Transverse colon (tissue), 4 donors: ENCODE measurements around the gene AKR7A2. TPM values are rescaled to one million over a fixed set of nuclear protein-coding genes. Genes with fewer than 3 reads are reported as not detected.
"Not testable (repeated sequence)": the region's sequence is repeated elsewhere in the genome, so short reads cannot be mapped to it uniquely, and the experiment has no call there.

Source experiments
- DNase-seq: peaks from one replicate; pipeline ENCODE4 v3.0.0-alpha.2; 2019
- H3K27ac ChIP-seq, 4 donors: fragments of 200-600 bp; sonication (generic); 2 replicates each; pipeline ENCODE4 v1.5.1; 2016 to 2018; ENCODE audit warnings: inconsistent platforms in 4 of 4
- H3K27me3 ChIP-seq: fragments of 200-600 bp; sonication (generic); 2 replicates; pipeline ENCODE4 v1.5.1; 2017; ENCODE audit warnings: inconsistent platforms
- H3K36me3 ChIP-seq, 4 donors: fragments of 200-600 bp; sonication (generic); 2 replicates each; pipeline ENCODE4 v1.5.1; 2017 to 2019; ENCODE audit warnings: inconsistent platforms in 4 of 4
- H3K4me1 ChIP-seq, 4 donors: fragments of 200-600 bp; sonication (generic); 2 replicates each; pipeline ENCODE4 v1.5.1; 2017 to 2020; ENCODE audit warnings: inconsistent platforms in 4 of 4
- H3K4me3 ChIP-seq, 4 donors: fragments of 200-600 bp; sonication (generic); 1 replicate in 1 of 4; 2 replicates in 3 of 4; pipeline versions ENCODE4 v1.5.1 to v1.6.1; 2017 to 2019; ENCODE audit warnings: inconsistent platforms in 4 of 4
- H3K9me3 ChIP-seq, 2 donors: fragments of 200-600 bp; sonication (generic); 2 replicates each; pipeline ENCODE4 v1.5.1; 2017 to 2019; ENCODE audit warnings: inconsistent platforms in 2 of 2
- CTCF ChIP-seq, 5 experiments: fragments of 200-600 bp in 3 of 5; fragments of 450-650 bp in 2 of 5; sonication (generic) in 3 of 5; IDR thresholded peaks; 1 replicate in 2 of 5; 2 replicates in 3 of 5; pipeline ENCODE4 v1.5.1; 2016 to 2017; ENCODE audit warnings: antibody characterized with exemption in 5 of 5, inconsistent platforms in 3 of 5, mild to moderate bottlenecking in 2 of 5, moderate library complexity in 1 of 5
- EP300 ChIP-seq: sonication (generic); formaldehyde crosslinking; IDR thresholded peaks from one replicate; pipeline ENCODE4 v1.6.1; 2017; ENCODE audit warnings: antibody characterized with exemption, low read depth
- POLR2A ChIP-seq: fragments of 450-650 bp; IDR thresholded peaks from one replicate; pipeline ENCODE4 v1.6.1; 2016; ENCODE audit warnings: antibody characterized with exemption, mild to moderate bottlenecking, moderate library complexity
- POLR2AphosphoS5 ChIP-seq, 3 donors: sonication (generic); formaldehyde crosslinking; IDR thresholded peaks; one replicate each; pipeline ENCODE4 v1.6.1; 2016; ENCODE audit warnings: antibody characterized with exemption in 3 of 3
- WGBS, 2 donors: methylation state at CpG; one replicate each; pipeline ENCODE4 v1.1.5; 2018; ENCODE audit warnings: low coverage in 1 of 2; 5-methylcytosine and 5-hydroxymethylcytosine counted together
- in situ Hi-C, 4 donors: fragments of 200-750 bp; cut with MboI; loops; one replicate each; pipeline versions ENCODE4 v1.15.0 to v1.15.1; 2017; ENCODE audit warnings: low sequenced_read_pairs in 3 of 4, low pct_ligation_motif_present in 1 of 4, low pct_unique_long_range_greater_than_20kb in 1 of 4
- intact Hi-C: fragments of 100-400 bp; cut with DNase I; formaldehyde crosslinking; loops from one replicate; pipeline ENCODE4 v1.15.1; 2023; ENCODE audit warnings: low total_unique reads
- total RNA-seq, 4 donors: library from RNA; depleted of rRNA; stranded (reverse); fragments of >200 nt; gene quantifications; one replicate each; pipeline ENCODE4 v1.1.0, GENCODE V29; 2016

The AKR7A2 gene
- total RNA-seq, 4 donors from 2014 or later, result 64.7 to 169 (median 112) TPM

DNA sequence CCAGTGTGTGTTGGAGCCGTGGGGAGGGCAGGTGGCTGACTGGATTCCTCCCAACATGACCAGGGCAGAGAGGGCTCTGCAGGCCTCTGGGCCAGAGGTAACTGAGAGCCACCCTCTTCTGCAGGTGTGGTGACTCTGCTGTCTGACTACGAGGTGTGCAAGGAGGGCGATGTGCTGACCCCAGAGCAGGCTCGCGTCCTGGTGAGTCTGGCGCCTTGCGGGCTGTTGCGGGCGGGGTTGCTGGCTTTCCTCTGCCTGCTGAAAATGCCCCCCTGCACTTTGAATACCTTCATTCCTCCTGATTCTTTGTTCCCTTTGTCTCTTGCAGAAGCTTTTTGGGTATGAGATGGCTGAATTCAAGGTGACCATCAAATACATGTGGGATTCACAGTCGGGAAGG lies 53.6 kb downstream of the AKR7A2 start:
- no peaks in the 10 kb centered on the region for H3K27me3 ChIP-seq
- TF ChIP-seq EP300, result no peak
- TF ChIP-seq POLR2A, result no peak
- no peak for TF ChIP-seq POLR2AphosphoS5 (IDR thresholded peaks at IDR 0.05)
- TF ChIP-seq CTCF (IDR thresholded peaks at IDR 0.05), result no peak
- no peaks in the 10 kb centered on the region for H3K9me3 ChIP-seq
- in situ Hi-C loops, result no loop called here
- WGBS, 2 donors, result 96 to 100% methylated on average over 1 to 10 of the region's 10 CpGs
- peaks cover 0 to 27% (median 8%) of the 10 kb centered on the region in 4 donors for H3K36me3 ChIP-seq
- H3K27ac ChIP-seq, result no peak overlapping the region
- H3K4me3 ChIP-seq, result no peak overlapping the region
- no peak for DNase-seq
- peaks cover 0 to 4% (median 1%) of the 10 kb centered on the region in 4 donors for H3K4me1 ChIP-seq
- intact Hi-C loops, result no loop called here

GRCh38 chr1:19257178-19257914 lies 54.6 kb downstream of the AKR7A2 start:
- Histone ChIP-seq H3K27me3 (no peaks in the 10 kb centered on the region), H3K4me1 (peaks cover 10 to 14% (median 12%) of the 10 kb centered on the region in 4 donors), H3K4me3 (no peak overlapping the region), H3K27ac (no peak overlapping the region), H3K9me3 (no peaks in the 10 kb centered on the region), H3K36me3 (peaks cover 0 to 27% (median 8%) of the 10 kb centered on the region in 4 donors)
- TF ChIP-seq EP300, result no peak
- no peak for TF ChIP-seq POLR2A
- no peak for TF ChIP-seq POLR2AphosphoS5 (IDR thresholded peaks at IDR 0.05)
- TF ChIP-seq CTCF (IDR thresholded peaks at IDR 0.05), result no peak
- DNase-seq, result no peak
- in situ Hi-C loops (no loop called here), intact Hi-C loops (no loop called here)
- WGBS, 2 donors, result 64 to 68% methylated on average over 7 to 15 of the region's 15 CpGs

DNA sequence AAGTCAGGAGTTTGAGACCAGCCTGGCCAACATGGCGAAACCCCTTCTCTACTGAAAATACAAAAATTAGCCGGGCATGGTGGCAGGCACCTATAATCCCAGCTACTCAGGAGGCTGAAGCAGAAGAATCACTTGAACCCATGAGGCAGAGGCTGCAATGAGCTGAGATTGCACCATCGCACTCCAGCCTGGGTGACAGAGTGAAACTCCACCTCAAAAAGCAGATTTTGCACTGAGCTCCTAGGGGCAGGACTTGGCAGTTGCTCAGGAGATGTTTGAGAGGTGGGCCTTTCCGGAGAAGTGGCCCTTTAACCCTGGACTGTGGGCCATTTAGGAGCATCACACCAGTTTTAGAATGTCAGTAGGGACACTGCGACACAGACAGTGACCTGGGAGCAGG lies 55.6 kb downstream of the AKR7A2 start:
- H3K4me3 ChIP-seq, DNase-seq, H3K27me3 ChIP-seq, H3K27ac ChIP-seq, intact Hi-C loops, H3K9me3 ChIP-seq, in situ Hi-C loops: not testable (repeated sequence)
- H3K4me1 ChIP-seq, result peaks cover 11 to 21% (median 13%) of the 10 kb centered on the region in 4 donors
- WGBS, 2 donors, result 80 to 96% methylated on average over 1 to 5 of the region's 5 CpGs
- H3K36me3 ChIP-seq, result peaks cover 0 to 27% (median 8%) of the 10 kb centered on the region in 4 donors

GRCh38 chr1:19255288-19255687 lies 56.7 kb downstream of the AKR7A2 start:
- Histone ChIP-seq H3K36me3 (peaks cover 0 to 27% (median 8%) of the 10 kb centered on the region in 4 donors), H3K4me1 (peaks cover 17 to 26% (median 20%) of the 10 kb centered on the region in 4 donors), H3K9me3 (no peaks in the 10 kb centered on the region), H3K27me3 (no peaks in the 10 kb centered on the region), H3K27ac (no peak overlapping the region), H3K4me3 (no peak overlapping the region)
- intact Hi-C loops, result no loop called here
- in situ Hi-C loops, result no loop called here
- no peak for TF ChIP-seq POLR2AphosphoS5 (IDR thresholded peaks at IDR 0.05)
- no peak for TF ChIP-seq EP300
- TF ChIP-seq CTCF (IDR thresholded peaks at IDR 0.05), result no peak
- TF ChIP-seq POLR2A, result no peak
- DNase-seq, result no peak
- 83 to 88% methylated on average over 2 to 4 of the region's 4 CpGs for WGBS, 2 donors
